GM19452 (cell line): ENCODE data around the gene PXN.
A peak's percentile ranks its signal among the peaks of the same experiment; 100 is the strongest.

Experiments
- ATAC-seq: cut with Tn5 transposase; IDR thresholded peaks from one replicate; pipeline ENCODE4 v1.9.1; 2021; ENCODE audit not compliant: unreplicated experiment

PXN gene

GRCh38 chr12:120265473-120266179 lies at the start of gene PXN:
Gene PXN, minus strand, starts transcription at chr12:120265730. Its CDS starts 101 bp downstream, at chr12:120265629.
- peak; percentile 72 for ATAC-seq

GRCh38 chr12:120314220-120314619 lies 48.7 kb upstream of the PXN start:
- no peak for ATAC-seq

- peak; percentile 94 for ATAC-seq
Measured at GRCh38 chr12:120301962-120302815, 36.7 kb upstream of the PXN start, which contains the start of gene SIRT4. Gene SIRT4, plus strand, starts transcription at chr12:120302321. Its CDS starts 1,241 bp downstream, at chr12:120303562.

- peak; percentile 46 for ATAC-seq
Measured at GRCh38 chr12:120292661-120293531, 27.4 kb upstream of the PXN start, which contains the start of gene RNU4-1. Gene RNU4-1, minus strand, starts transcription at chr12:120293237.

- no peak for ATAC-seq
Measured at GRCh38 chr12:120292411-120292660, 26.8 kb upstream of the PXN start.

- no peak for ATAC-seq
Measured at GRCh38 chr12:120290609-120291305, 25.2 kb upstream of the PXN start.

- ATAC-seq: no peak
Measured at GRCh38 chr12:120287491-120287890, 22.0 kb upstream of the PXN start.

- no peak for ATAC-seq
Measured at GRCh38 chr12:120286768-120287490, 21.4 kb upstream of the PXN start.

- no peak for ATAC-seq
Measured at GRCh38 chr12:120284381-120284780, 18.9 kb upstream of the PXN start.

- ATAC-seq: no peak
Measured at GRCh38 chr12:120283318-120283717, 17.8 kb upstream of the PXN start.

GRCh38 chr12:120278137-120279069 lies 12.9 kb upstream of the PXN start:
- ATAC-seq: no peak

GRCh38 chr12:120276734-120277133 lies 11.2 kb upstream of the PXN start:
- ATAC-seq: no peak

GRCh38 chr12:120267736-120268135 lies 2.2 kb upstream of the PXN start:
- ATAC-seq: no peak

GRCh38 chr12:120266180-120266870 lies 795 bp upstream of the PXN start:
- no peak for ATAC-seq

GRCh38 chr12:120264904-120265472 lies 542 bp downstream of the PXN start:
- ATAC-seq: peak; percentile 8

GRCh38 chr12:120264086-120264903 lies 1.2 kb downstream of the PXN start:
- ATAC-seq: no peak

- no peak for ATAC-seq
Measured at GRCh38 chr12:120263748-120264085, 1.8 kb downstream of the PXN start.
